WTC11 (cell line): Measurements from ENCODE around the gene CACNA2D3. TPM values are rescaled to one million over a fixed set of nuclear protein-coding genes. Genes with fewer than 3 reads are reported as not detected.

Experiments used
- ATAC-seq: fragments of 200-7000 bp; cut with Tn5 transposase; 2 replicates; pipeline ENCODE4 v1.10.0; 2021; ENCODE audit warnings: mild to moderate bottlenecking, moderate library complexity
- CTCF ChIA-PET: fragments of 300-600 bp; sonication (Branson Sonifier 250); formaldehyde crosslinking; loops from one replicate; lab custom pipeline; 2021; ENCODE audit warnings: antibody characterized with exemption; lab: Charles Lee
- POLR2A ChIA-PET: fragments of 350-600 bp; sonication (Branson Sonifier 250); formaldehyde crosslinking; loops from one replicate; lab custom pipeline; 2021; ENCODE audit warnings: antibody characterized with exemption; lab: Charles Lee
- DNase-seq: peaks from one replicate; pipeline ENCODE4 v3.0.0; 2021; ENCODE audit warnings: low spot score
- H3K27ac Mint-ChIP-seq: 2 replicates; pipeline ENCODE4 v1.8.0; 2021; ENCODE audit warnings: mixed read lengths
- H3K27me3 Mint-ChIP-seq: 2 replicates; pipeline ENCODE4 v1.8.0; 2021; ENCODE audit warnings: low read depth, mild to moderate bottlenecking, moderate library complexity, mixed read lengths
- H3K36me3 Mint-ChIP-seq: 2 replicates; pipeline ENCODE4 v1.8.0; 2021; ENCODE audit warnings: mixed read lengths
- H3K4me1 Mint-ChIP-seq: 2 replicates; pipeline ENCODE4 v1.8.0; 2022; ENCODE audit warnings: mixed read lengths
- H3K4me3 Mint-ChIP-seq: 2 replicates; pipeline ENCODE4 v1.8.0; 2021; ENCODE audit warnings: mild to moderate bottlenecking, moderate library complexity, mixed read lengths
- H3K9me3 Mint-ChIP-seq: 2 replicates; pipeline ENCODE4 v1.8.0; 2021; ENCODE audit warnings: mixed read lengths
- AR ChIP-seq: fragments of 250-450 bp; sonication (Bioruptor Pico); IDR thresholded peaks from 2 replicates; pipeline ENCODE4 v1.9.0; 2021; ENCODE audit warnings: mild to moderate bottlenecking
- CBFB ChIP-seq: sonication (generic); formaldehyde crosslinking; IDR thresholded peaks from 2 replicates; pipeline ENCODE4 v1.8.1; 2022; ENCODE audit warnings: mild to moderate bottlenecking, low read depth, missing genetic modification reagents
- CREB1 ChIP-seq: sonication (generic); formaldehyde crosslinking; IDR thresholded peaks from 2 replicates; pipeline ENCODE4 v1.8.0; 2023; ENCODE audit warnings: mild to moderate bottlenecking, missing genetic modification reagents
- CREM ChIP-seq: sonication (generic); formaldehyde crosslinking; IDR thresholded peaks from 2 replicates; pipeline ENCODE4 v1.8.1; 2022; ENCODE audit warnings: mild to moderate bottlenecking, missing genetic modification reagents, moderate library complexity
- ETV6 ChIP-seq: sonication (generic); formaldehyde crosslinking; IDR thresholded peaks from 2 replicates; pipeline ENCODE4 v1.8.1; 2022; ENCODE audit warnings: mild to moderate bottlenecking, missing genetic modification reagents
- IRF1 ChIP-seq: sonication (generic); formaldehyde crosslinking; IDR thresholded peaks from 2 replicates; pipeline ENCODE4 v1.8.0; 2023; ENCODE audit warnings: missing genetic modification reagents
- NFYB ChIP-seq: sonication (generic); formaldehyde crosslinking; conservative IDR thresholded peaks from 2 replicates; pipeline ENCODE4 v1.8.0; 2022; ENCODE audit warnings: low read depth, missing genetic modification reagents
- SMAD3 ChIP-seq: sonication (generic); formaldehyde crosslinking; IDR thresholded peaks from 2 replicates; pipeline ENCODE4 v1.8.0; 2022; ENCODE audit warnings: missing genetic modification reagents, mild to moderate bottlenecking, borderline replicate concordance
- STAT6 ChIP-seq: sonication (generic); formaldehyde crosslinking; conservative IDR thresholded peaks from 2 replicates; pipeline ENCODE4 v1.8.1; 2023; ENCODE audit warnings: mild to moderate bottlenecking, low read depth, missing genetic modification reagents, moderate library complexity
- TCF7 ChIP-seq: sonication (generic); formaldehyde crosslinking; IDR thresholded peaks from 2 replicates; pipeline ENCODE4 v1.8.0; 2022; ENCODE audit warnings: mild to moderate bottlenecking, low read depth, missing genetic modification reagents, moderate library complexity
- ZNF138 ChIP-seq: sonication (generic); formaldehyde crosslinking; conservative IDR thresholded peaks from 2 replicates; pipeline ENCODE4 v1.8.1; 2022; ENCODE audit warnings: mild to moderate bottlenecking, moderate library complexity, missing genetic modification reagents
- ZNF281 ChIP-seq: sonication (generic); formaldehyde crosslinking; IDR thresholded peaks from 2 replicates; pipeline ENCODE4 v1.8.0; 2023; ENCODE audit warnings: mild to moderate bottlenecking, missing genetic modification reagents
- total RNA-seq: library from RNA; stranded (reverse); gene quantifications from 3 replicates; pipeline ENCODE4 v1.2.3, GENCODE V29; 2021

CACNA2D3 gene
- total RNA-seq, 1 experiment from 2014 or later, result 5.0 TPM

GRCh38 chr3:54743755-54744154 lies 621.4 kb downstream of the CACNA2D3 start:
- no peak for ATAC-seq
- peaks cover 4% of the 10 kb centered on the region for H3K9me3 Mint-ChIP-seq
- POLR2A ChIA-PET, result no interaction called here
- no peak overlapping the region for H3K4me3 Mint-ChIP-seq
- H3K36me3 Mint-ChIP-seq, result no peaks in the 10 kb centered on the region
- no peak for TF ChIP-seq ZNF281 (CRISPR knock-in tag)
- TF ChIP-seq IRF1 (CRISPR knock-in tag), result no peak
- TF ChIP-seq SMAD3 (CRISPR knock-in tag), result no peak
- TF ChIP-seq ZNF138 (CRISPR knock-in tag), result no peak
- no peak for TF ChIP-seq NFYB (CRISPR knock-in tag)
- TF ChIP-seq, all 79 proteins: peak for 0
- Mint-ChIP-seq H3K4me1 (no peaks in the 10 kb centered on the region; the same call in 1 of the 2 replicates), H3K27me3 (no peaks in the 10 kb centered on the region), H3K27ac (no peak overlapping the region)
- CTCF ChIA-PET, result no interaction called here
- no peak for DNase-seq

- Mint-ChIP-seq H3K9me3 (peaks cover 4% of the 10 kb centered on the region), H3K4me3 (no peak overlapping the region), H3K27ac (no peak overlapping the region), H3K27me3 (no peaks in the 10 kb centered on the region), H3K36me3 (no peaks in the 10 kb centered on the region), H3K4me1 (no peaks in the 10 kb centered on the region; the same call in 1 of the 2 replicates)
- POLR2A ChIA-PET, result no interaction called here
- CTCF ChIA-PET, result no interaction called here
- ATAC-seq, result no peak
- DNase-seq, result no peak
- TF ChIP-seq ZNF138 (CRISPR knock-in tag) (no peak), STAT6 (CRISPR knock-in tag) (no peak), AR (CRISPR knock-in tag) (no peak), CBFB (CRISPR knock-in tag) (no peak), ETV6 (CRISPR knock-in tag) (no peak), CREM (CRISPR knock-in tag) (no peak), CREB1 (CRISPR knock-in tag) (no peak), IRF1 (CRISPR knock-in tag) (no peak), TCF7 (CRISPR knock-in tag) (no peak)
- TF ChIP-seq, all 79 proteins: peak for 0
Observed at GRCh38 chr3:54744291-54744690, 621.9 kb downstream of the CACNA2D3 start.
